GM12878 (cell line): ENCODE measurements around the gene LIMS2. TPM values are rescaled to one million over a fixed set of nuclear protein-coding genes. Genes with fewer than 3 reads are reported as not detected.

Experiments
- ATAC-seq: fragments of 200-7000 bp; cut with Tn5 transposase; 3 replicates; pipeline ENCODE4 v1.9.1; 2020; ENCODE audit warnings: mild to moderate bottlenecking, moderate library complexity
- BruUV-seq: library from RNA; stranded (reverse); fragments of 400-500 nt; replicated peaks from 2 replicates; lab custom pipeline; 2021; lab: Mats Ljungman, UMichigan
- CTCF ChIA-PET: fragments of 300-600 bp; sonication (Branson Sonifier 250); formaldehyde crosslinking; extraction: SDS; loops from one replicate; lab custom pipeline; 2021; ENCODE audit warnings: inconsistent platforms; lab: Yijun Ruan, JAX
- POLR2A ChIA-PET: fragments of 350-600 bp; formaldehyde crosslinking; extraction: SDS; loops from one replicate; lab custom pipeline; 2021; ENCODE audit warnings: inconsistent platforms; lab: Charles Lee
- RAD21 ChIA-PET: fragments of 300-600 bp; sonication (Branson Sonifier 250); formaldehyde crosslinking; loops from one replicate; lab custom pipeline; 2023; ENCODE audit warnings: antibody characterized with exemption; ENCODE audit not compliant: unreplicated experiment; lab: Charles Lee
- SMC1A ChIA-PET: fragments of 300-600 bp; sonication (Branson Sonifier 250); formaldehyde crosslinking; loops from one replicate; lab custom pipeline; 2023; ENCODE audit not compliant: unreplicated experiment, uncharacterized antibody; lab: Charles Lee
- DNase-seq: peaks from one replicate; pipeline ENCODE4 v3.0.0-alpha.2; 2011; ENCODE audit warnings: low read depth, low spot score
- FAIRE-seq: peaks from 3 replicates; lab custom pipeline; 2011; peaks lifted over from hg19 to GRCh38; lab: Jason Lieb, UNC
- H2AFZ ChIP-seq: 2 replicates; pipeline ENCODE4 v1.6.0; 2011; ENCODE audit warnings: low read depth, low read length, control low read depth; ENCODE audit not compliant: control insufficient read depth
- H3K27ac ChIP-seq: 2 replicates; pipeline ENCODE4 v1.5.1; 2011; ENCODE audit warnings: control low read depth; ENCODE audit not compliant: control insufficient read depth, insufficient read depth
- H3K27me3 ChIP-seq, 2 experiments: replicated peaks in 1 of 2; 2 replicates each; pipeline versions ENCODE4 v1.6.0 to v1.6.1; 2011; ENCODE audit warnings: low read length in 1 of 2; ENCODE audit not compliant: control insufficient read depth in 2 of 2, insufficient read depth in 2 of 2
- H3K36me3 ChIP-seq, 2 experiments: 2 replicates each; pipeline ENCODE4 v1.5.1; 2011; ENCODE audit warnings: low read length in 1 of 2; ENCODE audit not compliant: control insufficient read depth in 2 of 2, insufficient read depth in 2 of 2
- H3K4me1 ChIP-seq: 2 replicates; pipeline ENCODE4 v1.6.1; 2011; ENCODE audit warnings: mild to moderate bottlenecking, low read length, moderate library complexity, mixed read lengths; ENCODE audit not compliant: control insufficient read depth, insufficient read depth
- H3K4me2 ChIP-seq: 2 replicates; pipeline ENCODE4 v1.6.0; 2011; ENCODE audit warnings: control low read depth; ENCODE audit not compliant: control insufficient read depth, insufficient read depth
- H3K4me3 ChIP-seq: fragments of 200-600 bp; sonication (generic); 2 replicates; pipeline ENCODE4 v1.5.1; 2016
- H3K79me2 ChIP-seq: 2 replicates; pipeline ENCODE4 v1.6.0; 2011; ENCODE audit warnings: low read length; ENCODE audit not compliant: control insufficient read depth, insufficient read depth
- H3K9ac ChIP-seq: 2 replicates; pipeline ENCODE4 v1.8.0; 2011; ENCODE audit warnings: low read length, control low read depth, mixed read lengths; ENCODE audit not compliant: control insufficient read depth, insufficient read depth
- H3K9me3 ChIP-seq: replicated peaks from 3 replicates; pipeline ENCODE4 v1.5.1; 2011; ENCODE audit warnings: mild to moderate bottlenecking, low read length; ENCODE audit not compliant: control insufficient read depth, insufficient read depth
- H4K20me1 ChIP-seq: 2 replicates; pipeline ENCODE4 v1.6.0; 2011; ENCODE audit not compliant: control insufficient read depth, insufficient read depth
- ATF3 ChIP-seq: IDR thresholded peaks from 2 replicates; pipeline ENCODE4 v1.6.1; 2011; ENCODE audit warnings: low read depth, mild to moderate bottlenecking, low read length, moderate library complexity, borderline replicate concordance; ENCODE audit errors: extremely low read depth
- HDGF ChIP-seq: fragments of 450-650 bp; IDR thresholded peaks from 2 replicates; pipeline ENCODE4 v1.6.1; 2016; ENCODE audit warnings: antibody characterized with exemption
- MXI1 ChIP-seq: fragments of 150-350 bp; IDR thresholded peaks from 2 replicates; pipeline ENCODE4 v1.6.1; 2011; ENCODE audit warnings: low read depth, mild to moderate bottlenecking, inconsistent platforms, low read length, improper control_type of control experiment
- NBN ChIP-seq: fragments of 450-650 bp; IDR thresholded peaks from 2 replicates; pipeline ENCODE4 v1.6.1; 2016
- RFX5 ChIP-seq: IDR thresholded peaks from 2 replicates; pipeline ENCODE4 v1.6.1; 2011; ENCODE audit warnings: low read depth, low read length, improper control_type of control experiment
- WGBS: methylation state at CpG from one replicate; pipeline ENCODE4 v1.1.6; 2016; ENCODE audit warnings: low lambda C conversion rate; ENCODE audit not compliant: insufficient replicate concordance, insufficient coverage; ENCODE audit errors: missing lambda C conversion rate; 5-methylcytosine and 5-hydroxymethylcytosine counted together
- in situ Hi-C: fragments of 300-500 bp; cut with MboI; formaldehyde crosslinking; loops from 9 replicates; pipeline ENCODE4 v1.14.3; 2018; ENCODE audit warnings: mixed read lengths
- intact Hi-C: fragments of 100-400 bp; cut with micrococcal nuclease; formaldehyde crosslinking; loops from one replicate; pipeline ENCODE4 v1.14.2; 2022; ENCODE audit not compliant: unreplicated experiment
- polyA plus RNA-seq, 11 experiments: library from polyadenylated mRNA; depleted of rRNA in 4 of 11; unstranded in 6 of 11; stranded (reverse) in 5 of 11; fragments of >200 nt; fragmentation: Nextera tagmentation in 4 of 11; fragmentation: Illumina TruSeq in 1 of 11; extraction: Ambion mirVana in 4 of 11; extraction: Trizol in 1 of 11; gene quantifications; 1 replicate in 1 of 11; 2 replicates in 10 of 11; pipeline versions ENCODE4 v1.2.1 to v1.2.3, GENCODE V29; 2011 to 2016; ENCODE audit warnings: inconsistent platforms in 2 of 11, missing spikeins in 2 of 11, low read depth in 1 of 11
- total RNA-seq, 4 experiments: library from RNA; depleted of rRNA in 3 of 4; stranded (reverse); fragments of >200 nt in 3 of 4; fragmentation: Illumina TruSeq in 1 of 4; extraction: Trizol in 1 of 4; gene quantifications; 2 replicates each; pipeline versions ENCODE4 v1.2.1 to v1.2.3, GENCODE V29; 2013 to 2021
- TF ChIP-seq, protein P1 (sequence below): IDR thresholded peaks from 2 replicates; pipeline ENCODE4 v1.6.1; 2011; ENCODE audit warnings: borderline replicate concordance, low read depth, mild to moderate bottlenecking, moderate library complexity, mixed read lengths, low read length; ENCODE audit not compliant: insufficient read depth; ENCODE audit errors: extremely low read length

Gene LIMS2
- total and polyA plus RNA-seq, 10 of the 15 experiments (the other 5 are each of a cell fraction or from before 2014, with no cell fraction given), result 0.06 to 0.81 (median 0.16) TPM; not detected in 2

DNA sequence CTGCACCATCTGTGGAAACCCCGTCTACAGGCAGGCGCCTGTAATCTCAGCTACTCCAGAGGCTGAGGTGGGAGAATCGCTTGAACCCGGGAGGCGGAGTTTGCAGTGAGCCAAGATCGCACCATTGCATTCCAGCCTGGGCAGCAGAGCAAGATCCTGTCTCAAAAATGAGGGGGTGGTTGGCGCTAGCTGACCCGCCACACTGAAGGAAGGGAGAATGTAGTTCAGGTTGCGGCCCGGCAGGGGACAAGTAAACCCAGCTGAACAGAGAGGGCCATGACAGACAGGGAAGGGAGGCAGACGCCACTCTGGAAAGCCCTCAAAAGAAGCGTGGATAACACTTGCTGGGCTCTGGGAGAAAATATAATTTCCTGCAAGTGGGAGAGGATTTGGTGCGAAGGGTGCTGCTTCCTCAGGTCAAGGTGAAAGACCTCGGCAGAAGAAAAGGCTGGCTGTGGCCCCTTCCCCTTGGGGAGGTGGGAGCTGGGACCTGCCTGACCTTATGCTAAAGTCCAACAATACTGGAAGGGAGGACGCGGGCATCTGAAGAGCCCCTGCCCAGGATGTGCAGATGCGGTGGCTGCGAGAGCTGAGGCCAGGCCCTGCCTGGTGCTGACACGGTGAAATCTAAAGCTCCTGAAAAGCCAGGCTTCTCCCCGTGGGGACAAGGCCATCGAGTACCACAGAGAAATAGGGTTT lies 22.3 kb upstream of the LIMS2 start:
- no TSS peak for BruUV-seq
- TF ChIP-seq MXI1, result no peak
- TF ChIP-seq ATF3, result no peak
- TF ChIP-seq HDGF, result no peak
- TF ChIP-seq, protein P1, sequence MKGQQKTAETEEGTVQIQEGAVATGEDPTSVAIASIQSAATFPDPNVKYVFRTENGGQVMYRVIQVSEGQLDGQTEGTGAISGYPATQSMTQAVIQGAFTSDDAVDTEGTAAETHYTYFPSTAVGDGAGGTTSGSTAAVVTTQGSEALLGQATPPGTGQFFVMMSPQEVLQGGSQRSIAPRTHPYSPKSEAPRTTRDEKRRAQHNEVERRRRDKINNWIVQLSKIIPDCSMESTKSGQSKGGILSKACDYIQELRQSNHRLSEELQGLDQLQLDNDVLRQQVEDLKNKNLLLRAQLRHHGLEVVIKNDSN, result no peak
- TF ChIP-seq RFX5, result no peak
- no peak for TF ChIP-seq NBN

More for the DNA sequence above, 22.3 kb upstream of the LIMS2 start:
- 87% methylated on average over 21 of the region's 21 CpGs for WGBS
- intact Hi-C loops (no loop called here), in situ Hi-C loops (no loop called here)
- DNase-seq (no peak), FAIRE-seq (no peak), ATAC-seq (no peak)
- H3K9me3 ChIP-seq, result no peaks in the 10 kb centered on the region
- RAD21 ChIA-PET, result no interaction called here
- no peaks in the 10 kb centered on the region for H4K20me1 ChIP-seq
- H3K27ac ChIP-seq, result no peak overlapping the region
- POLR2A ChIA-PET, result no interaction called here
- H2AFZ ChIP-seq, result no peak overlapping the region
- H3K4me2 ChIP-seq, result no peak overlapping the region
- peaks cover 6% of the 10 kb centered on the region for H3K4me1 ChIP-seq
- H3K79me2 ChIP-seq, result peaks cover 7% of the 10 kb centered on the region
- CTCF ChIA-PET, result interaction anchor here (1.1 to 1.4 kb wide), 2 partner anchors 52 to 106 kb away, joined by 3 to 4 read pairs; no protein-coding TSS in a partner anchor
- H3K27me3 ChIP-seq, result no peaks in the 10 kb centered on the region
- no peaks in the 10 kb centered on the region for H3K36me3 ChIP-seq
- no peak overlapping the region for H3K9ac ChIP-seq
- SMC1A ChIA-PET, result no interaction called here
- no peak overlapping the region for H3K4me3 ChIP-seq
